Measurements from ENCODE around the gene SLC26A2. TPM values are rescaled to one million over a fixed set of nuclear protein-coding genes. Genes with fewer than 3 reads are reported as not detected.

The SLC26A2 gene
- total and polyA plus RNA-seq, 10 of the 15 experiments (the other 5 are each of a cell fraction or from before 2014, with no cell fraction given), result 1.7 to 6.4 (median 4.2) TPM

- peak; percentile 43; the same call in 1 of the 2 replicates for TF ChIP-seq ZNF24 (IDR thresholded peaks at IDR 0.05)
- TF ChIP-seq TARDBP (IDR thresholded peaks at IDR 0.05; ENCODE audit: borderline replicate concordance), result no peak
- TF ChIP-seq FOS (IDR thresholded peaks at IDR 0.05; ENCODE audit: borderline replicate concordance, extremely low read depth, insufficient read length), result no peak
- TF ChIP-seq SUZ12 (IDR thresholded peaks at IDR 0.05; ENCODE audit: unreplicated experiment), result no peak
- no peak for TF ChIP-seq PBX3 (IDR thresholded peaks at IDR 0.05; ENCODE audit: insufficient replicate concordance, low read depth, low read length)
- TF ChIP-seq E2F8 (IDR thresholded peaks at IDR 0.05; ENCODE audit: low read depth, partially characterized antibody), result no peak
- TF ChIP-seq IKZF2 (IDR thresholded peaks at IDR 0.05), result no peak; a peak in 1 of 4 replicates
- TF ChIP-seq HDAC6 (IDR thresholded peaks at IDR 0.05; ENCODE audit: unreplicated experiment), result peak; percentile 28
- no peak for TF ChIP-seq CHD4 (IDR thresholded peaks at IDR 0.05)
- peak; percentile 59; the same call in 1 of the 2 replicates for TF ChIP-seq TCF3 (IDR thresholded peaks at IDR 0.05; ENCODE audit: borderline replicate concordance, insufficient read depth, low read depth, low read length)
- peak; percentile 96 for TF ChIP-seq GABPA (IDR thresholded peaks at IDR 0.05; ENCODE audit: low read depth)
- TF ChIP-seq ZBED1 (IDR thresholded peaks at IDR 0.05; ENCODE audit: borderline replicate concordance), result peak; percentile 100; the same call in 1 of the 2 replicates
- TF ChIP-seq ZZZ3 (IDR thresholded peaks at IDR 0.05; ENCODE audit: control insufficient read depth, insufficient read length, low read depth), result no peak
- peak; percentile 97; the same call in 1 of the 2 replicates for TF ChIP-seq GATAD2B (conservative IDR thresholded peaks at IDR 0.05; ENCODE audit: low read depth)
- TF ChIP-seq IRF4 (IDR thresholded peaks at IDR 0.05; ENCODE audit: low read depth, low read length), result 0 out of 2 replicates have a peak, but pooled peaks have one; percentile 32
- 0 out of 2 replicates have a peak, but pooled peaks have one; percentile 76 for TF ChIP-seq ZNF207 (IDR thresholded peaks at IDR 0.05; ENCODE audit: borderline replicate concordance)
- no peak for TF ChIP-seq YBX1 (IDR thresholded peaks at IDR 0.05)
- TF ChIP-seq PAX8 (IDR thresholded peaks at IDR 0.05), result no peak
- no peak for TF ChIP-seq SMAD1 (IDR thresholded peaks at IDR 0.05; ENCODE audit: low read depth, partially characterized antibody)
- TF ChIP-seq ATF2 (IDR thresholded peaks at IDR 0.05; ENCODE audit: low read length), result no peak
- no peak for TF ChIP-seq SPI1 (IDR thresholded peaks at IDR 0.05; ENCODE audit: borderline replicate concordance, insufficient read depth, low read depth, low read length)
- TF ChIP-seq SMC3 (IDR thresholded peaks at IDR 0.05; ENCODE audit: borderline replicate concordance, low read length), result no peak
- peak; percentile 97 for TF ChIP-seq POLR2A (IDR thresholded peaks at IDR 0.05; ENCODE audit: low read depth, low read length)
- no peak for TF ChIP-seq CBX3 (IDR thresholded peaks at IDR 0.05; ENCODE audit: borderline replicate concordance, low read depth)
- peak; percentile 80 for TF ChIP-seq HDGF (IDR thresholded peaks at IDR 0.05)
Measured at GRCh38 chr5:150000256-150000989, 39.9 kb downstream of the SLC26A2 start, which contains the start of the genes HMGXB3 and TIGD6 (continued).
